ENCODE data around the gene CCDC170. TPM values are rescaled to one million over a fixed set of nuclear protein-coding genes. Genes with fewer than 3 reads are reported as not detected.

The CCDC170 gene
- total RNA-seq, 2 donors from 2014 or later = not detected

GRCh38 chr6:151576633-151577032, 82.8 kb downstream of the CCDC170 start:
- peaks cover 2% of the 10 kb centered on the region for H3K4me1 Mint-ChIP-seq
- H3K27me3 Mint-ChIP-seq = peaks cover 13% of the 10 kb centered on the region
- ATAC-seq = no peak
- no peak overlapping the region for H3K27ac Mint-ChIP-seq
- no peaks in the 10 kb centered on the region for H3K9me3 ChIP-seq (ENCODE audit: control insufficient read depth, low read length, poor library complexity, severe bottlenecking)
- no peak for DNase-seq
- H3K36me3 Mint-ChIP-seq (ENCODE audit: low read depth) = peaks cover 2% of the 10 kb centered on the region
- H3K4me3 Mint-ChIP-seq = no peak overlapping the region

GRCh38 chr6:151577257-151577656, 83.4 kb downstream of the CCDC170 start:
- ATAC-seq = no peak
- Mint-ChIP-seq H3K36me3 (ENCODE audit: low read depth) (no peaks in the 10 kb centered on the region), H3K27ac (no peak overlapping the region), H3K4me1 (no peaks in the 10 kb centered on the region), H3K27me3 (peaks cover 13% of the 10 kb centered on the region), H3K4me3 (no peak overlapping the region)
- DNase-seq = no peak
- no peaks in the 10 kb centered on the region for H3K9me3 ChIP-seq (ENCODE audit: control insufficient read depth, low read length, poor library complexity, severe bottlenecking)

GRCh38 chr6:151585741-151586140, 91.9 kb downstream of the CCDC170 start:
- ATAC-seq = no peak

GRCh38 chr6:151589667-151590066, 95.8 kb downstream of the CCDC170 start:
- H3K4me1 Mint-ChIP-seq = peaks cover 2% of the 10 kb centered on the region
- no peaks in the 10 kb centered on the region for H3K9me3 ChIP-seq (ENCODE audit: control insufficient read depth, low read length, poor library complexity, severe bottlenecking)
- no peak overlapping the region for H3K27ac Mint-ChIP-seq
- no peaks in the 10 kb centered on the region for H3K36me3 Mint-ChIP-seq (ENCODE audit: low read depth)
- peaks cover 15% of the 10 kb centered on the region for H3K27me3 Mint-ChIP-seq
- H3K4me3 Mint-ChIP-seq = no peak overlapping the region
- DNase-seq (no peak), ATAC-seq (no peak)

More at GRCh38 chr6:151585741-151586140, 91.9 kb downstream of the CCDC170 start:
- H3K27me3 Mint-ChIP-seq = peaks cover 15% of the 10 kb centered on the region
- H3K4me3 Mint-ChIP-seq = no peak overlapping the region
- no peaks in the 10 kb centered on the region for H3K9me3 ChIP-seq (ENCODE audit: control insufficient read depth, low read length, poor library complexity, severe bottlenecking)
- no peak overlapping the region for H3K27ac Mint-ChIP-seq
- no peak for DNase-seq
- peaks cover 2% of the 10 kb centered on the region for H3K4me1 Mint-ChIP-seq
- H3K36me3 Mint-ChIP-seq (ENCODE audit: low read depth) = no peaks in the 10 kb centered on the region

GRCh38 chr6:151590742-151591141, 96.9 kb downstream of the CCDC170 start:
- no peak for ATAC-seq
- Mint-ChIP-seq H3K4me1 (peaks cover 2% of the 10 kb centered on the region), H3K4me3 (no peak overlapping the region), H3K27me3 (peaks cover 15% of the 10 kb centered on the region), H3K27ac (no peak overlapping the region), H3K36me3 (ENCODE audit: low read depth) (no peaks in the 10 kb centered on the region)
- H3K9me3 ChIP-seq (ENCODE audit: control insufficient read depth, low read length, poor library complexity, severe bottlenecking) = no peaks in the 10 kb centered on the region
- DNase-seq = no peak

GRCh38 chr6:151592449-151593159, 98.8 kb downstream of the CCDC170 start:
- no peaks in the 10 kb centered on the region for H3K36me3 Mint-ChIP-seq (ENCODE audit: low read depth)
- no peak for ATAC-seq

GRCh38 chr6:151609146-151609902, 115.5 kb downstream of the CCDC170 start:
- no peak for ATAC-seq
- no peak for DNase-seq

More at GRCh38 chr6:151592449-151593159, 98.8 kb downstream of the CCDC170 start:
- peaks cover 2% of the 10 kb centered on the region for H3K4me1 Mint-ChIP-seq
- H3K4me3 Mint-ChIP-seq = no peak overlapping the region
- H3K27ac Mint-ChIP-seq = no peak overlapping the region
- DNase-seq = no peak
- H3K9me3 ChIP-seq (ENCODE audit: control insufficient read depth, low read length, poor library complexity, severe bottlenecking) = no peaks in the 10 kb centered on the region
- peaks cover 5% of the 10 kb centered on the region for H3K27me3 Mint-ChIP-seq

GRCh38 chr6:151610326-151610725, 116.5 kb downstream of the CCDC170 start:
- no peaks in the 10 kb centered on the region for H3K4me1 Mint-ChIP-seq
- no peak overlapping the region for H3K27ac Mint-ChIP-seq

More at GRCh38 chr6:151609146-151609902, 115.5 kb downstream of the CCDC170 start:
- H3K27ac Mint-ChIP-seq = no peak overlapping the region
- H3K27me3 Mint-ChIP-seq = peaks cover 20% of the 10 kb centered on the region
- H3K4me1 Mint-ChIP-seq = no peaks in the 10 kb centered on the region
- H3K9me3 ChIP-seq (ENCODE audit: control insufficient read depth, low read length, poor library complexity, severe bottlenecking) = no peaks in the 10 kb centered on the region
- no peaks in the 10 kb centered on the region for H3K36me3 Mint-ChIP-seq (ENCODE audit: low read depth)
- H3K4me3 Mint-ChIP-seq = no peak overlapping the region

GRCh38 chr6:151614630-151615029, 120.8 kb downstream of the CCDC170 start:
- H3K4me1 Mint-ChIP-seq = no peaks in the 10 kb centered on the region
- no peak for DNase-seq
- H3K4me3 Mint-ChIP-seq = no peak overlapping the region
- no peaks in the 10 kb centered on the region for H3K36me3 Mint-ChIP-seq (ENCODE audit: low read depth)
- ATAC-seq = no peak
- H3K27ac Mint-ChIP-seq = no peak overlapping the region
- H3K27me3 Mint-ChIP-seq = peaks cover 43% of the 10 kb centered on the region
- H3K9me3 ChIP-seq (ENCODE audit: control insufficient read depth, low read length, poor library complexity, severe bottlenecking) = no peaks in the 10 kb centered on the region

More at GRCh38 chr6:151610326-151610725, 116.5 kb downstream of the CCDC170 start:
- no peaks in the 10 kb centered on the region for H3K36me3 Mint-ChIP-seq (ENCODE audit: low read depth)
- ATAC-seq (no peak), DNase-seq (no peak)
- no peak overlapping the region for H3K4me3 Mint-ChIP-seq
- no peaks in the 10 kb centered on the region for H3K9me3 ChIP-seq (ENCODE audit: control insufficient read depth, low read length, poor library complexity, severe bottlenecking)
- peaks cover 27% of the 10 kb centered on the region for H3K27me3 Mint-ChIP-seq

GRCh38 chr6:151616091-151616513, 122.3 kb downstream of the CCDC170 start:
- DNase-seq (no peak), ATAC-seq (no peak)
- H3K27ac Mint-ChIP-seq = no peak overlapping the region
- no peaks in the 10 kb centered on the region for H3K9me3 ChIP-seq (ENCODE audit: control insufficient read depth, low read length, poor library complexity, severe bottlenecking)
- H3K27me3 Mint-ChIP-seq = peaks cover 43% of the 10 kb centered on the region
- no peaks in the 10 kb centered on the region for H3K36me3 Mint-ChIP-seq (ENCODE audit: low read depth)
- H3K4me3 Mint-ChIP-seq = no peak overlapping the region
- H3K4me1 Mint-ChIP-seq = no peaks in the 10 kb centered on the region

- no peaks in the 10 kb centered on the region for H3K9me3 ChIP-seq (ENCODE audit: control insufficient read depth, low read length, poor library complexity, severe bottlenecking)
- H3K36me3 Mint-ChIP-seq (ENCODE audit: low read depth) = no peaks in the 10 kb centered on the region
- no peaks in the 10 kb centered on the region for H3K4me1 Mint-ChIP-seq
- H3K27ac Mint-ChIP-seq = no peak overlapping the region
- H3K27me3 Mint-ChIP-seq = peaks cover 45% of the 10 kb centered on the region
- ATAC-seq (no peak), DNase-seq (no peak)
- no peak overlapping the region for H3K4me3 Mint-ChIP-seq
Observed at GRCh38 chr6:151616600-151616999, 122.8 kb downstream of the CCDC170 start.

- no peaks in the 10 kb centered on the region for H3K36me3 Mint-ChIP-seq (ENCODE audit: low read depth)
- no peak overlapping the region for H3K4me3 Mint-ChIP-seq
- DNase-seq (no peak), ATAC-seq (no peak)
- no peaks in the 10 kb centered on the region for H3K4me1 Mint-ChIP-seq
- H3K27ac Mint-ChIP-seq = no peak overlapping the region
- no peaks in the 10 kb centered on the region for H3K9me3 ChIP-seq (ENCODE audit: control insufficient read depth, low read length, poor library complexity, severe bottlenecking)
- H3K27me3 Mint-ChIP-seq = peaks cover 47% of the 10 kb centered on the region
Observed at GRCh38 chr6:151617539-151617938, 123.7 kb downstream of the CCDC170 start.

GRCh38 chr6:151618717-151619116, 124.9 kb downstream of the CCDC170 start:
- DNase-seq = no peak
- Mint-ChIP-seq H3K27me3 (peaks cover 42% of the 10 kb centered on the region), H3K4me3 (no peak overlapping the region), H3K4me1 (no peaks in the 10 kb centered on the region), H3K36me3 (ENCODE audit: low read depth) (no peaks in the 10 kb centered on the region), H3K27ac (no peak overlapping the region)
- no peak for ATAC-seq
- H3K9me3 ChIP-seq (ENCODE audit: control insufficient read depth, low read length, poor library complexity, severe bottlenecking) = no peaks in the 10 kb centered on the region

Data from T-helper 17 cell (primary cell).